ENCODE data around the gene ENOX2.
A peak's percentile ranks its signal among the peaks of the same experiment; 100 is the strongest.

ENOX2 gene

DNA sequence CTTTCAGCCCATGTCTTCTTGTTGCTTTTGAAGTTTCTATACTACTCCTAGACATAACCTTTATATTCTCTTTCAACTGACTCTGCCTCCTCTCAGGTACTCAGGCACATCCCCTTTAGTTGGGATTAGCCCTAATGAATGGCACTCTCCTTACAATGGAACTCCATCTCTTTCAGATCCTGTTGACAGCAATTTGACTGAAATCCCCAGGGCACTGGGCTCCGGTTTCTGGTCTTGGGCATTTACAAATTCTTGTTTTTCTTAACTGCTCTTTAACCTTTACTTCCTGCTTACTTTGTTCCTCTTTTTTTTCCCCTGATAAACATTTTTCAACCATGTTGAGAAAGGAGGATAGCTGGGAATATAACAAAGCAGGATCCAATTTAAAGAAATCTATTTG is 68.9 kb downstream of the ENOX2 start:
- no peak overlapping the region for H2AK5ac ChIP-seq (ENCODE audit: low read length)
- H3K36me3 ChIP-seq (ENCODE audit: control insufficient read depth in 1 of 2, insufficient read depth in 2 of 2, low read length in 2 of 2) = no peaks in the 10 kb centered on the region
- no peak overlapping the region for H3K4me2 ChIP-seq (ENCODE audit: low read length)
- no peak overlapping the region for H3K14ac ChIP-seq (ENCODE audit: low read length)
- H3K27me3 ChIP-seq (ENCODE audit: insufficient read depth, low read length) = no peaks in the 10 kb centered on the region
- no peak overlapping the region for H2BK120ac ChIP-seq (ENCODE audit: insufficient read depth, low read length, poor library complexity)
- H2BK5ac ChIP-seq (ENCODE audit: low read depth, low read length, poor library complexity) = no peak overlapping the region
- H2AFZ ChIP-seq (ENCODE audit: insufficient read depth, low read length, poor library complexity) = no peak overlapping the region
- WGBS (ENCODE audit: extremely low coverage, insufficient coverage, insufficient read length) = no CpG with 5 or more reads among the region's 1 CpG
- H4K8ac ChIP-seq (ENCODE audit: low read depth, low read length) = no peak overlapping the region
- no peaks in the 10 kb centered on the region for H3K4me1 ChIP-seq (ENCODE audit: control insufficient read depth in 1 of 2, insufficient read depth in 2 of 2, low read length in 2 of 2)
- no peak overlapping the region for H3K18ac ChIP-seq (ENCODE audit: low read length)
- H3K9me3 ChIP-seq (ENCODE audit: insufficient read depth, low read depth, low read length) = no peaks in the 10 kb centered on the region
- H3K23ac ChIP-seq (ENCODE audit: low read length) = no peak overlapping the region
- DNase-seq = no peak
- H3K4me3 ChIP-seq (ENCODE audit: low read depth, low read length) = no peak overlapping the region
- no peak overlapping the region for H4K91ac ChIP-seq (ENCODE audit: low read depth, low read length)
- no peaks in the 10 kb centered on the region for H3K79me1 ChIP-seq (ENCODE audit: low read length)
- no peaks in the 10 kb centered on the region for H3K79me2 ChIP-seq (ENCODE audit: control insufficient read depth, insufficient read depth, low read length, poor library complexity)
- H4K12ac ChIP-seq (ENCODE audit: low read depth, low read length) = no peak overlapping the region
- H2BK12ac ChIP-seq (ENCODE audit: low read length) = no peak overlapping the region
- H3K4ac ChIP-seq (ENCODE audit: low read depth, low read length) = no peak overlapping the region
- no peak overlapping the region for H3K9ac ChIP-seq (ENCODE audit: low read length)
- no peak overlapping the region for H3K27ac ChIP-seq (ENCODE audit: low read depth, low read length)

DNA sequence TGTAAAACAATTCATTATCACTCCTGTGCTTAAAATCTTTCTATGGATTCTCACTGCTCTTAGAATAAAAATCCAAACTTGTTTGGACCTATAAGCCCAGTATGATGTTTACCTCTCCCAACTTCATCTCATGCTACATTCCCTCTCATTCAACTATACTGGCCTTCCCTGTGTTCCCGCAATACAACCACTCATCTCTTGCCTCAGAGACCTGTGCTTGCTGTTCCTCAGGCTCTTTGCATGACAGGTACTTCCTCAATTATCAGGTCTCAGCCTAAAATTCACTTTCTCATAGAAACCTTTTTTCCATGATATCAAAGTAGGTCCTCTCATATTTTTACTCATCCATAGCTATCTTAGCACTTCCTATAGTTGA is 71.7 kb downstream of the ENOX2 start:
- Histone ChIP-seq H3K36me3 (ENCODE audit: control insufficient read depth in 1 of 2, insufficient read depth in 2 of 2, low read length in 2 of 2) (no peaks in the 10 kb centered on the region), H3K4ac (ENCODE audit: low read depth, low read length) (no peak overlapping the region)

DNA sequence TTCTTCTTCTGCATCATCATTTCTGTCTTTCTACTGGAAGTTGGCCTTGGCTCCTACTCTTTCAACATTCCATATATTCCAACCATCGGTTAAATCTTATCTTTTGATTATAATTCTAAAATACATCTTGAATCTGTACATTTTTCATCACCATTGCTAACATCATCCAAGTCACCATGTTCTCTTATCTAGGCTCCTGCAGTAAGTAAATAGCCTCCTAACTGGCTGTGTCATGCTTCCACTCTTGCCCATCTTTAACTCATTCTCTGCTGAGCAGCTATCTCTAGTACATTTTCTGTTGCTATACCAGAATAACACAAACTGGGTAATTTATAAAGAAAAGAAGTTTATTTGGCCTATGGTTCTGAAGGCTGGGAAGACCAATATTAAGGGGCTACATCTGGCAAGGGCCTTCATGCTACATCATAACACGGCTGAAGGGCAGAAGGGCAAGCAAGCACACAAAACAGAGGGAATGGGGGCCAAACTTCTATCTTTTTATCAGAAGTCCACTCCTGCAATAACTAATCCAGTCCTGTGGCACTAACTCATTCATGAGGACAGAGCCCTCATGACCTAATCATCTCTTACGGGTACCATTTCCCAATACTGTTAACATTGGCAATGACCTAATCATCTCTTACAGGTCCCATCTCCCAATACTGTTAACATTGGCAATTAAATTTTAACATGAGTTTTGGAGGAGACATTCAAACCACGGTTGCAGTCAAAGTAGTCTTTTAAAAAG is 72.2 kb downstream of the ENOX2 start:
- no peak for DNase-seq
- Histone ChIP-seq H3K79me2 (ENCODE audit: control insufficient read depth, insufficient read depth, low read length, poor library complexity) (no peaks in the 10 kb centered on the region), H3K79me1 (ENCODE audit: low read length) (no peaks in the 10 kb centered on the region), H3K36me3 (ENCODE audit: control insufficient read depth in 1 of 2, insufficient read depth in 2 of 2, low read length in 2 of 2) (no peaks in the 10 kb centered on the region), H3K9ac (ENCODE audit: low read length) (no peak overlapping the region), H3K4me3 (ENCODE audit: low read depth, low read length) (no peak overlapping the region), H2BK120ac (ENCODE audit: insufficient read depth, low read length, poor library complexity) (no peak overlapping the region), H2AFZ (ENCODE audit: insufficient read depth, low read length, poor library complexity) (no peak overlapping the region), H2BK12ac (ENCODE audit: low read length) (no peak overlapping the region), H4K12ac (ENCODE audit: low read depth, low read length) (no peak overlapping the region), H3K27me3 (ENCODE audit: insufficient read depth, low read length) (no peaks in the 10 kb centered on the region), H4K8ac (ENCODE audit: low read depth, low read length) (no peak overlapping the region), H3K4me2 (ENCODE audit: low read length) (no peak overlapping the region), H3K4me1 (ENCODE audit: control insufficient read depth in 1 of 2, insufficient read depth in 2 of 2, low read length in 2 of 2) (no peaks in the 10 kb centered on the region), H4K91ac (ENCODE audit: low read depth, low read length) (no peak overlapping the region), H3K9me3 (ENCODE audit: insufficient read depth, low read depth, low read length) (no peaks in the 10 kb centered on the region), H2BK5ac (ENCODE audit: low read depth, low read length, poor library complexity) (no peak overlapping the region), H2AK5ac (ENCODE audit: low read length) (no peak overlapping the region), H3K27ac (ENCODE audit: low read depth, low read length) (no peak overlapping the region), H3K4ac (ENCODE audit: low read depth, low read length) (no peak overlapping the region), H3K14ac (ENCODE audit: low read length) (no peak overlapping the region), H3K18ac (ENCODE audit: low read length) (no peak overlapping the region), H3K23ac (ENCODE audit: low read length) (no peak overlapping the region)
- WGBS (ENCODE audit: extremely low coverage, insufficient coverage, insufficient read length) = no CpG with 5 or more reads among the region's 4 CpGs

More for the DNA sequence above, 71.7 kb downstream of the ENOX2 start:
- Histone ChIP-seq H4K8ac (ENCODE audit: low read depth, low read length) (no peak overlapping the region), H3K23ac (ENCODE audit: low read length) (no peak overlapping the region), H3K79me1 (ENCODE audit: low read length) (no peaks in the 10 kb centered on the region), H2AK5ac (ENCODE audit: low read length) (no peak overlapping the region), H2BK5ac (ENCODE audit: low read depth, low read length, poor library complexity) (no peak overlapping the region), H2AFZ (ENCODE audit: insufficient read depth, low read length, poor library complexity) (no peak overlapping the region), H3K4me3 (ENCODE audit: low read depth, low read length) (no peak overlapping the region), H3K9me3 (ENCODE audit: insufficient read depth, low read depth, low read length) (no peaks in the 10 kb centered on the region), H3K27me3 (ENCODE audit: insufficient read depth, low read length) (no peaks in the 10 kb centered on the region), H4K91ac (ENCODE audit: low read depth, low read length) (no peak overlapping the region), H3K27ac (ENCODE audit: low read depth, low read length) (no peak overlapping the region), H2BK12ac (ENCODE audit: low read length) (no peak overlapping the region), H3K14ac (ENCODE audit: low read length) (no peak overlapping the region), H3K18ac (ENCODE audit: low read length) (no peak overlapping the region), H2BK120ac (ENCODE audit: insufficient read depth, low read length, poor library complexity) (no peak overlapping the region), H3K79me2 (ENCODE audit: control insufficient read depth, insufficient read depth, low read length, poor library complexity) (no peaks in the 10 kb centered on the region), H3K9ac (ENCODE audit: low read length) (no peak overlapping the region), H3K4me2 (ENCODE audit: low read length) (no peak overlapping the region), H4K12ac (ENCODE audit: low read depth, low read length) (no peak overlapping the region), H3K4me1 (ENCODE audit: control insufficient read depth in 1 of 2, insufficient read depth in 2 of 2, low read length in 2 of 2) (no peaks in the 10 kb centered on the region)
- DNase-seq = no peak
- WGBS (ENCODE audit: extremely low coverage, insufficient coverage, insufficient read length) = no CpG with 5 or more reads among the region's 1 CpG

GRCh38 chrX:130829526-130830515 is 73.2 kb downstream of the ENOX2 start:
- Histone ChIP-seq H4K12ac (ENCODE audit: low read depth, low read length) (no peak overlapping the region), H3K9me3 (ENCODE audit: insufficient read depth, low read depth, low read length) (no peaks in the 10 kb centered on the region), H3K4ac (ENCODE audit: low read depth, low read length) (no peak overlapping the region), H3K27ac (ENCODE audit: low read depth, low read length) (no peak overlapping the region), H2AFZ (ENCODE audit: insufficient read depth, low read length, poor library complexity) (no peak overlapping the region), H3K79me1 (ENCODE audit: low read length) (no peaks in the 10 kb centered on the region), H3K23ac (ENCODE audit: low read length) (no peak overlapping the region), H4K8ac (ENCODE audit: low read depth, low read length) (no peak overlapping the region), H2BK12ac (ENCODE audit: low read length) (no peak overlapping the region), H3K27me3 (ENCODE audit: insufficient read depth, low read length) (no peaks in the 10 kb centered on the region), H3K4me1 (ENCODE audit: control insufficient read depth in 1 of 2, insufficient read depth in 2 of 2, low read length in 2 of 2) (no peaks in the 10 kb centered on the region), H4K91ac (ENCODE audit: low read depth, low read length) (no peak overlapping the region), H3K4me3 (ENCODE audit: low read depth, low read length) (no peak overlapping the region), H3K4me2 (ENCODE audit: low read length) (no peak overlapping the region), H3K14ac (ENCODE audit: low read length) (no peak overlapping the region), H3K36me3 (ENCODE audit: control insufficient read depth in 1 of 2, insufficient read depth in 2 of 2, low read length in 2 of 2) (no peaks in the 10 kb centered on the region), H3K9ac (ENCODE audit: low read length) (no peak overlapping the region), H2BK5ac (ENCODE audit: low read depth, low read length, poor library complexity) (no peak overlapping the region), H2AK5ac (ENCODE audit: low read length) (no peak overlapping the region), H3K79me2 (ENCODE audit: control insufficient read depth, insufficient read depth, low read length, poor library complexity) (no peaks in the 10 kb centered on the region), H2BK120ac (ENCODE audit: insufficient read depth, low read length, poor library complexity) (no peak overlapping the region), H3K18ac (ENCODE audit: low read length) (no peak overlapping the region)
- DNase-seq = peak; percentile 23 to 62
- WGBS (ENCODE audit: extremely low coverage, insufficient coverage, insufficient read length) = no CpG with 5 or more reads among the region's 2 CpGs

Measured in trophoblast cell (in vitro differentiated cells and primary cell).